HG03521 (cell line): Measurements from ENCODE around the gene LRRC4B.

ENCODE experiments used
- ATAC-seq: cut with Tn5 transposase; IDR thresholded peaks from one replicate; pipeline ENCODE4 v1.9.1; 2021; ENCODE audit warnings: mild to moderate bottlenecking, moderate library complexity; ENCODE audit not compliant: unreplicated experiment

Gene LRRC4B

DNA sequence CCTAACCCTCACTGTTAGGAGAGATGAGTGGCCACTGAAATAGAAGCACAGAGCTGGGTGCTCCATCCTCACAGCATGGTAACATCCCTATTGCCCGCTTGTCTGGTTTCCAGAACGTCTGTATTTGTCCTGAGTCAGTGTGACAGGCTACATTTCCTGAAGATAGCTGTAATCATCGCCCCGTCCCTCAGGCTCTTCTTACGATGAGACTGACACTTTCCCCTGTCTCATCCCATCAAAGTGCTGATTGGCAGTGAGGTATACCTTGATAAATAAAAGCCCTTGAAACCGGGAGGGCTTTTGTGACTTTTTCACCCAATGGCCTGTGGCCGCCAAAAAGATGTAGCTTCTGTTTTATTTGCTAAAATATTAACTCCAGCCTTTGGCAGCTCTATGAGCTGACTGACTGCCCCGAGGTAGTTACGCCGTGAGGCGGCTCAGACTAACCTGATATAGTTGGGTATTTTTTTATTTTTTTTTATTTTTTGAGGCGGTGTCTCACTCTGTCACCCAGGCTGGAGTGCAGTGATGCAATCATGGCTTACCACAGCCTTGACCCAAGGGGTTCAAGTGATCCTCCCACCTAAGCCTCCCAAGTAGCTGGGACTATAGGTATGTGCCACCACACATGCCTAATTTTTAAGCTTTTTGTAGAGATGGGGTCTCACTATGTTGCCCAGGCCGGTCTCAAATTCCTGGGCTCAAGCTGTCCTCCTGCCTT is 5.7 kb upstream of the LRRC4B start:
- no peak for ATAC-seq

DNA sequence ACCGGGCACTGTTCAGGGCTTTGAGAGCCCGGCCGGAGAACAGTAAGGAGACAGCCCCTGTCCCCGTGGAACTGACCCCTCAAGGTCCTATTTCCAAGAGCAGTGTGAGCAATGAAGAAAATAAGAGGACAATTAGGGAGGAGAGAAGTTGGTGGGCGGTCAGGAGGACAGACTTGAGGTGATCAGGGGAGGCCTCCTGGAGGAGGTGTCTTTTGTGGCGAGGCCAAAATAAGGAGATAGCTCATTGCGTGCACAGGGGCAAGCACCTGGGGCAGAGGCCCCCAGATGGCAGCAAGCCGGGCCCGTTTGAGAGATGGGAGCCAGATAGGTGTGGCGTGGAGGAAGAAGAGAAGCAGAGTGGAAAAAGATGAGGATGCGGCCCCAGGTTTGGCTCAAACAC is 2.8 kb upstream of the LRRC4B start:
- ATAC-seq = no peak

DNA sequence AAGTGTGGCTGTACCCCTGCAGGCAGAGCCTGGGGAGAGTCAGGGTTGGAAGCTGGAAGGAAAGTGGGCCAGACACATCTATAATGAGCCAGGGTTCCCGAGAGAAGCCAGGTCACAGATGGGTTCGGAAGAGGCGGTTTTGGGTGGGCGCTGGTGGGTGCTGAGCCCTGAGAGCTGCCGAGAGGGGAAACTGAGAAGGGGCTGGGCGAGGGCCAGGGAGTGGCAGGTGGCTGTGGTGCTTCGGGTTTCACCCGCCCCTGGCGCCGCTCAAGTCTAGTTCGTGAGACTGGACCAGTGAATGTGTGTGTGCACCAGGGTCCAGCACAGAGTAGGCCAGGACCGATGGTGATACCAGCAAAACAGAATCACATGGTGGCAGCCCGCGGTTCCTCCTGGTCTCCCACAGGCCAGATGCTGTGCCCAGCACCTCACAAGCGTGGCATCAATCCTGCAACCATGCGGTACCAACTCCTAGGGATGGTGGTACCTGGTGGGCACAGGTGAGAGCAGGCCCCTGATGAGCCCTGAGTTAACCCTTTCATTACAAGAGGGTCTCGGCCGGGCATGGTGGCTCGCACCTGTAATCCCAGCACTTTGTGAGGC is 1.8 kb upstream of the LRRC4B start:
- ATAC-seq = no peak

DNA sequence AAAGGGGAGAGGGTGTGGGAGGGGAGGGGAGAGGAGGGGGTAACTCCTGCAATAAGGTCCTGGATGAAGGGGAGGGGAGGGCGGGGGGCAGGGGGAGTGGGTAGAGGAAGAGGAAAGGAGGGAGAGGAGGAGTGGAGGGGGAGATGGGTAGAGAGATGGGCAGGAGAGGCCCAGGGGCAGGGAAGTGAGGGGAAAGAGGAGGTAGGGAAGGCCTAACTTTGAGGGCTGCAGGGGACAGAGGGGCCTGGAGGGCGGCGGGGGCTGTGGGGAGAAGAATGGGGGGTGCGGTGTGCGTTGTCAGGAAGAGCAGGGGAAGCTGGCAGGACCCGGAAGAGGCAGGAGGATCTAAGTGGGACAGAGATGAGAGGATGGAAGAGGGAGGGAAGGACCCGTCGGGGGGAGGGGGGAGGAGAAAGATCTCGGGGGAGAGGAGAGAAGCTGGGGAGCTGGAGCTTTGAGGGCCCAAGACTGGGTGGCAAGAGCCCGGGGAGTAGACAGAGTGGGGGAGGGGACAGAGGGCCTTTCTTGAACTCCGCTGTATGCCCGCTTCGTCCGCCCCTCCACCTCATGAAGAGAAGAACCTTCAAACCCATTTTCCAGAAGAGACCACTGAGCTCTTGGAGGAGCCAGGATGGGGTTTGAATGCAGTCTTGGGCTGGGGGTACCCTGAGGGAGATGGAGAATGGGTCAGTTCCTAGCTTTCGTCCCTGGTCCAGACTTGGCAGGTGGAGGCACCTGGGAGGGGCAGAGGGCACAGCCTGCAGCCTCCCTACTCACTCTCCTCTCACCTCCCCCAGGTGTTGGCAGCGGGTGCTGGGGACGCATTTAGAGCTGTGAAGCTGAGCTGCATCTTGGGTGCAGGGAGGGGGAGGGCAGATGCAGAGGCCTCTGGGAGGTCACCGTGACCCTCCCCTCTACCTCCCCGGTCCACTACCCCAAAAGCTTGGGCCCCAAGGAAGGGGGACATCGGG is 778 bp upstream of the LRRC4B start:
- no peak for ATAC-seq

DNA sequence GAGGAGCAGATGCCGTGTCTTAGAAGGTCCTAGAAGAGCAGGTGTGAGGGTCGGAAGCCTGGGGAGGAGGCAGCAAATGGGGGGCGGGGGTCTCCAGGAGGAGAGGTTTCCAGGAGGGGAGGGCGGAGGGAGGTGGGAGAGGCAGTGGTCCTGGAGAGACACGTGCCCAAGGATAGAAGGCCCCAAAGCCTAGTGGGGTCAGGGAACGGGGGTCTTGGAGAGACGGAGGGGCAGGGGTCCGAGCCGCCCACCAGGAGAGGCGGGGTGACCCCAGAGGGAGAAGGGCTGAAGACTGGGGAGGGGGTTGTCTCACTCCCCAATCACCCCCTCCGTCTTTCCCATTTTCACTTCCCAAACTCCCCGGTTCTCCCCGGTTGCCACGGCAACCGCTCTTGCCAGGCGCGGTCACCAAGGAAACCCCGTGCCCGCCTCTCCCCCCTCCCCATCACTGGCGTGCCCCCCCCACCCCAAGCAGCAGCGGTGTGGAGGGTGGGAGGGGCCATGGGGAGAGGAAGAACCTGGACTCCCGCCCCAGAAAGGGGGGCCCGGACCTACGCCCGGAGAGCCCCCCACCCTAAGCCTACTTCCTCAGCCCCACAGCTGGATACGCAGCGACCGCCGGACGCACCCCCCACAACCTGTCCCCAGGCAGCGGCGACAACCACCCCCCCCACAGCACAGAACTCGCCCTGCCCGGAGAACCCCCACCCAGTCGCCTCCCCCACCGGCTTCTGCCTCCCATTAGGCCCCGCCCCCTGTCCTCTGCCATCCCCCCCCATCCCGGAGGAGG is 988 bp downstream of the LRRC4B start:
- no peak for ATAC-seq

DNA sequence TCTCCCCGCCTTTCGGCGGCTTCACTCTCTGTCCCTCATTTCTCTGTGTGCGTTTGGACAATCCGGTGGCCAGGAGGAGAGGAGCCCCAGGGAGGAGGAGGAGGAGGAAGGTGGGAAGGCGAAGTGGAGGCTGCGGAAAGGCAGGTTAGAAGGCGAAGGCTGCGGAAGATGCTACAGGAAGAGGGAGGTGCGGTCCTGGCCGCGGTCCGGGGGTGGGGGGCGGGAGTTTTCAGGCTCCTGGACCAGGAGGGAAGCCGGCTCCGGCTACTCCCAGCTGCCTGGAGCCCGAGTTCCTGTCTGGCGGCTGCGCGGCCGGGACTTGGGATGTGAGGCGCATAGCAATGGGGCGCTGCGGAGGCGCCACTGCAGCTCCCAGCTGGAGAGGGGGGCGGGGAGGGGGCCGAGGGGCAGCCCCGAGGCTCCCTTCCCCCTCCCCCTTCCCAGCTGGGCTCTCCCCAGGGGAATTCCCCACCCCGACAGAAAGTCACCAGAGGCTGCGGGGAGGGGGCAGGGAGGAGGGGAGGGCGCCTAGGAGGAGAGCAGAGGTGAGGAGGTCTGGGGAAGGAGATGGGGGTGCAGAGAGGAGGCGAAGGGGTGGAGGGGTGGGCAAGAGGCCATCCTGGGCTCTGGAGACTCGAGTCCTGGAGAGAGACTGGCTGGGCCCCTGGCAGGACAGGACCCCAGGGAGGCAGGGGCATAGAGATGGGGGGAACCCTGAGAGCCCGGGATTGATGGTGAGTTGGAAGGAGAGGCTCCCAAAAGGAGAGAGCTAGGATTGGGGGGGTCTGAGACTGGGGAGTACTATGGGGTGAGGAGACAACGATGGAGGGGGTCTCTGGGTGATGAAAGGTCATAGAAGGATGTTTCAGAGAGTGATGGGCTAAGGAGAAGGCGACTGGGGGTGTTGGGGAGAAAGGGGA is 2.0 kb downstream of the LRRC4B start:
- ATAC-seq = no peak

DNA sequence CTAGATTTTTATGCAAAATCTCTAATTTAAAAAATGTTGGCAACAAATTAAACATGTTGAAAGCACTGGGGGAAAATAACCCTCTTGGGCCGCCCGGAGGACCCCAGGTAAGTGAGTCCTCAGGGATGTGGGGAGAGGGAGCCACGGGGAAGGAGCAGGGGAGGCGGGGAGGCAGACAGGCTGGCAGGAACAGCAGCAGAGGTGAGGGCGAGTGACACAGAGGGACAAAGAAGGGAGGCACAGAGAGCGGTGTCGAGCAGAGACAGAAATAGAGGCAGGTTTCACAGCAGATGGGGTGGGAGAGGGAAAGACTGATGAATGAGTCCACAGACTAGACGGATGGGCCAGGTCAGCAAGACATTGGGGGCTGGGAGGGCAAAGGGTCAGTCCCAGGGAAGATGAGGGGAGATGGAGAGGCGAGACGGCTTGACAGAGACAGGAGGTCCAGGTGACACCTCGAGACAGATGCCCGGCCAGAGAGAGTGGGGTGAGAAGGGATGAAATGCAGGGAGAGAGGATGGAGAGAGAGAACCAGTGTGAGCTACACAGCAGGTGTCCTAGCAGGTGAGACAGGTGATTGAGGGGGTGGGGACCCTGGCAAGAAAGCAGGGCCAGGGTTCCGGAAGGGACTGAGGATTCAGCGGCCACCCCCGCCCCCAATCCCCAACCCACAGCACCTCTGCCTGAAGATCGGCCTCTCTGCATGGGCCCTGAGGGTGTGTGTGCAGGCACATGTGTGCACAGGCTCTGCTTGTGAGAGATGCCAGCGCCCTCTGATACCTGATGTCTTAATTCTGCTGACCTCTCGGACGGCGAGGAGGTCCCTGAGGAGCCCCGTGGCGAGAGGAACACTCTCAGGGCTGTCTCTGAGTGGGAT is 3.8 kb downstream of the LRRC4B start:
- ATAC-seq = no peak

DNA sequence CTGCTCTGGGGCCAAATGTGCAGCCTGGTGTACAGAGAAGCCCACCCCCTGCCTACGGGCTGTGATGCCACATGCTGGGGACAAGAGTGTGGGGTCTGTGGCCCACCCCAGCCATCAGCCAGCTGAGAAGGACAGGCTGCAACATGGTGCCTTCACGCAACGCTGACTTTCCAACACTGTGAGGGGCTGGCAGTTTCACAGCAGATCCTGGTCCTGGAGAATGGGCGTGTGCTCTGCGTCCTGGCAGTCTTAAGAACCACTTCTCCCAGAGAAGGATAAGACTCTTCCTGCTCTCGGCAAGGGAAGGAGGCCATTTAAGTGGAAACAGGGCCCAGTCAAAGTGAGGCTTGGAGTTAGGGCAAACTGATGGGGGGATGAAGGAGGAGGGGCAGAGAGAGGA is 4.6 kb downstream of the LRRC4B start:
- ATAC-seq = no peak

DNA sequence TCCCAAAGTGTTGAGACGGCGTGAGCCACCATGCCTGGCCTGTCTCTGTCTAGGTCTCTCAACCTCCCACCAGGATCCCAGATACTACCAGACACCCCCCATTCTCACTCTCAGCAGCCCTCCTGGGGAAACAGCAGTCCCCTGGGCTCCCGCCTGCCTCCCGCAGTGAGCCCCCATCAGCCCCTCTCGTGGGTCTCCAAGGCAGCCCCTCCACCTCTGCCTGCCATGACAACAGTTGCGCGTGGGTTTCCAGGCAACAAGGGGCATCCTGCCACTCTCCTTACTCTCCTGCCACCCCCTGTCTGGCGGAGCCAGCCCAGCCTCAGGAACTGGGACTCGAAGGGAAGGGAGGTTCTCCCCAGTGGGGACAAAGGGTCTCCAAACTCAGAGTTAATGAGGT is 5.2 kb downstream of the LRRC4B start:
- no peak for ATAC-seq

DNA sequence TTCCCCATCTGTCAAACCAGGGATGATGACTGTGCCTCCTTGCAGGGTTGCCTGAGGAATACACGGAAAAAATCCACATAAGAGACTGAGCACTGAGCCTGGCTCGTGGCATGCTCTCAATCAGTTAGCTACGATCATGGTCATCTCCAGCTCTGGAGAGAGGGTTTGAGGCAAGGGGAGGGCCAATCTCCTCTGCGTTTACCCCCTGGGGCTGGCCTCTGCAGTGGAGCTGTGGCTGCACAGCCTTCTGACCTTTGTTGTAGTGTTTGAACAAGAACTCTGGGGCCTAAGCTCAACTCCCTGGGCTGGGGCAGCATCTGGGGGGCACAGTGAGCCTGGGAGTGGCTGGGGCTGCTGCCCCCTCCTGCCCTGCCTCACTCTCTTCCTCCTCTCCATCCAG is 5.9 kb downstream of the LRRC4B start:
- ATAC-seq = no peak

DNA sequence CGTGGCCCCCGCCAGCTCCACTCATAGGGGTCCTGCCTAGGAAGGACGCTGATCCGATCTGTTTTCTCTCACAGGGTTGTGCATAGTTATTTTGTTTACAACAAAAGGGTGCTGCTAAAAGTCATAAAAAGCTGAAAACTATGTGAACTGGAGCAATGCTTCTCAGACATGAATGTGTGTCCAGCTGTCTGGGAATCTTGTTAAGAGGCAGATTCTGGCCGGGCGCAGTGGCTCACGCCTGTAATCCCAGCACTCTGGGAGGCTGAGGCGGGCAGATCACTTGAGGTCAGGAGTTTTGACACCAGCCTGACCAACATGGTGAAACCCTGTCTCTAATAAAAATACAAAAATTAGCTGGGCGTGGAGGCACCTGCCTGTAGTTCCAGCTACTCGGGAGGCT is 8.6 kb downstream of the LRRC4B start:
- ATAC-seq = no peak

DNA sequence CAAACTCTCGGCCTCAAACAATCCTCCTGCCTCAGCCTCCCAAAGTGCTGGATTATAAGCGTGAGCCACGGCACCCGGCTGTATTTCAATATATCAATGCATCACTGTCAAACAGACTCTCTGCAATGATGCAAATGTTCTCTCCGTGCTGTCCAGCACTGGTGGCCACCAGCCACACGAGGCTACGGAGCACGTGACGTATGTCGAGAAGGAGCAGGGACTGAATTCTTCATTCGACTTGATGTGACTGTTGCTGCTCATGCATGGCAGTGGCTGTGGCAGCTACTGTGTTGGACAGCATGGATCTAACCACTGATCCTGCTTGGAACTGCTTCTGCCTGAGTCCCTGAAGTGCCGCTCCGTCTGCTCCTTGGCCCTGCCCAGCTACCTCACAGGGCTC is 9.8 kb downstream of the LRRC4B start:
- ATAC-seq = no peak

DNA sequence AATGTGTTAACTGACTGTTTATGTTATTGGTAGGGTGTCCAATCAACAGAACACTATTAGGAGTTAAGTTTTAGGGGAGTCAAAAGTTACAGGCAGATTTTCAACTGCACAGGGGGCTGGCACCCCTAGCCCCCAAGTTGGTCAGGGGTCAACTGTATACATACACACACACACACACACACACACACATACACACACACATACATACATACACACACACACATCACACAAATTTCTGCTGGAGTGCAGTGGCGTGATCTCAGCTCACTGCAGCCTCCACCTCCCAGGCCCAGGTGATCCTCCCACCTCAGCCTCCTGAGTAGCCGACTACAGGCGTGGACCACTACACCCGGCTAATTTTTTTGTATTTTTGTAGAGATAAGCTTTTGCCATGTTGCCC is 10.2 kb downstream of the LRRC4B start:
- ATAC-seq = no peak

DNA sequence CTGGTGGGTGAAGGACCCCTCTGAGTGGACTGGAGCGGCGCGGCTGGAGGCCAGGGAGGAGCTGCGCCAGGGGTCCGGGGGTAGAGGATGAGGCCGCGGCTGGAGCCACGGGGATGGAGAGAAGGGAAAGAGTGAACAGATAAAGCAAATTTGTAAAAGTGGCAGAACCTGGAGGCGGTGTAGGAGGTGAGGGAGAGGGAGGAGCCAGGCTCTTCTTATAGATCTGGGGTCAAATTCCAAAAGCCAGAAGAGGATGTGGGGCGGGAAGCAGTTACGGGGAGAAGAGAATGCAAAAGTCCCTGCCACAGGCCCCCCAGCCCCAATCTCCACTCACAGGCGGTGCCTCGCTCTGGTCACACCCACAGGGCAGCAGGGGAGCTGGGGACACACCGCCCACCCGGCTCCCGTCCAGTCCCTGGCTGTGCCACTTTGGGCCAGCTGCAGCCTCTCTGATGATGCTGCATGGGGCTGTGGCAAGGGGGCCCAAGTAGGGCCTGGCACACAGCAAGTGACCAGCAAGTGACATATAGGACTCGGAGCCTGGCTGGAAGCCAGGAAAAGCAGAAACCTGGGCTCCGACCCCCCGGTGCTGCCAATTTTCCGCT is 11.1 kb downstream of the LRRC4B start:
- no peak for ATAC-seq

DNA sequence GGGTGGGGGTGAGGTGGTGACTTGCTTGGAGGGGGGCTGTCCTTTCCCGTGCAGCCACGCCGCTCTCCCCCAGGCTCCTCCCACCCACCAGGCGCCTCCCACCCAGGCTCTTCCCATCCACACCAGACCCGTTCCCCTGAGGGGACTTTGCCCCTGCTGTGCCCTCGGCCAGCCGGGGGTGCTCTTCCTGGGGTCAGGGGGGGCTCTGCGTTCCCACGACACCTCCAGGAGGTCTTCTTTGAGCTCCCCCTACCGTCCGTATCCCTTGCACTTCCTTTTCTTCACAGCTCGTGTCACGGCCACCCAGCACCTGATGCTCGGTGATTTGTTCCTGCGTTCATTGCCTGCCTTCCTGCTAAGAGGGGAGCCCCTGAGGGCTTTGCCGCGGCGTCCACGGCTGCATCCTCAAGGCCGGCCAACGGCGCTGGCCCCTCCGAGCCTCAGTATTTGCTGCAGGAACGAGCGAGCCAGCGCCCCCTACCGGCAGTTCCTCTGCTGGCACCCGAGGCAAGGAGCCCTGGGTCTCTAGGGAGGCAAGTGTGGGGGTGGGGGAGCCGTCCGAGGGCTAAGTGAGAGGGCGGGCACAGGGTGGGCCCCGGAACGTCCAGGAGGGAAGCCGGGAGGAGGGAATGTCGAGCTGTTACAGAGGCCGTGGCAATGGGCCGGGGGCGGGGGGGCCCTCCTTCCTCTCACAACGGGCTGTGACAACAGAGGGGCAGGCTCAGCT is 11.8 kb downstream of the LRRC4B start:
- no peak for ATAC-seq

DNA sequence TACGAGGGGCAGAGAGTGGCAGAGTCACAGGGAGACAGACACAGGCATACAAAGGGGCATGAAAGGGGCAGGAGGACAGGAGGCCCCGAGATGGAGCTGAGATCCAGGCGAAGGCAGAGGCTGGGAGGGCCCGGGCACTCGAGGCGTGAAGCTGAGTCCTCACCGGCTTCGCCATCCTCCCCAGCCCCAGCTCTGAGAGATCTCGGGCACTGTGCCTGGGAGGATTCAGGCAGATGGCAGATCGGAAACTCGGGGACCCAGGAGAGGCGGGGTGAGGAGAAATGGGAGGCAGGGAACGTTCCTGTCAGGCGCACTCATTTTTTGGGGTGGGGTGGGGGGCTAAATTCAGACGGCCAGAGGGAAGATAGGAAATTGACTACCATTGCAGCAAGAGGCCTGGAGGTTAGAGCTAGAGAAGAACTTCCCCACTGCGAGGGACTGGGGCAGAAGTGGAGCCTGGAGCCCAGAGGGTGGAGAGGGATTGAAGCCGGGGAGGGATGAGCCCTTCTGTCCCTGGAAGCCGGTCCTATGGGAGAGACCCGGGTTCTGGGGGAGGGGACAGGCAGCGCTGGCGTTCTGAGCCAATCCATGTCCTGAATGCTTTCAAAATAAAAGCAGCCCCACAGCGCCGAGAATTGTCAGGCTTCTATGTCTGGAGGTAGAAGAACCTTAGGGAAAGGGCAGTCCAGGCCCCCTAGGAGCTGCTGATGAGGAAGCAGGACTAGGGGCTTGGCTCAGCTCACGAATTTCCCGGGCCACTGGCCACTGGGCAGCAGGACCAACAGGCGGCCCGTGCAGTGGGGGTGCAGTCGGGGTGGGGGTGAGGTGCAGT is 12.6 kb downstream of the LRRC4B start:
- no peak for ATAC-seq

DNA sequence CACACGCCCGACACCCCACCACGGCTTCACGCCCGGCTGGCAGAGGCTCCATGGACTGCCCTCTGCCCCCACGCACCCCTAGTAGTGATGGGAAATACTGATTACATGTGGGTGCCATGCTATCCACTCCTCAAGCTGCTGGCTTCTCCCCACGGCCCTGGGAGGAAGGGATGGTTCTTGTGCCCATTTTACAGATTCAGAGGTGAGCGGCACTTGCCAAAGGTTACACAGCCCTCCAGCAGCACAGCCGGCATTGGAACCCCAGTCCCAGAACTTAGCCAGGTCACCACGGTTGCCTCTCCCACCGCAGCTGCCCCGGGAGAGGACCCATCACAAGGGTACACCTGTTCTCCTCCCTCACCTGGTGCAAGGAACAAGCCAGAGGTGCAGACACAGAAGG is 13.2 kb downstream of the LRRC4B start:
- no peak for ATAC-seq
